ENCODE measurements around the gene ESF1. TPM values are rescaled to one million over a fixed set of nuclear protein-coding genes. Genes with fewer than 3 reads are reported as not detected.
A peak's percentile ranks its signal among the peaks of the same experiment; 100 is the strongest.

ESF1 gene, protein sequence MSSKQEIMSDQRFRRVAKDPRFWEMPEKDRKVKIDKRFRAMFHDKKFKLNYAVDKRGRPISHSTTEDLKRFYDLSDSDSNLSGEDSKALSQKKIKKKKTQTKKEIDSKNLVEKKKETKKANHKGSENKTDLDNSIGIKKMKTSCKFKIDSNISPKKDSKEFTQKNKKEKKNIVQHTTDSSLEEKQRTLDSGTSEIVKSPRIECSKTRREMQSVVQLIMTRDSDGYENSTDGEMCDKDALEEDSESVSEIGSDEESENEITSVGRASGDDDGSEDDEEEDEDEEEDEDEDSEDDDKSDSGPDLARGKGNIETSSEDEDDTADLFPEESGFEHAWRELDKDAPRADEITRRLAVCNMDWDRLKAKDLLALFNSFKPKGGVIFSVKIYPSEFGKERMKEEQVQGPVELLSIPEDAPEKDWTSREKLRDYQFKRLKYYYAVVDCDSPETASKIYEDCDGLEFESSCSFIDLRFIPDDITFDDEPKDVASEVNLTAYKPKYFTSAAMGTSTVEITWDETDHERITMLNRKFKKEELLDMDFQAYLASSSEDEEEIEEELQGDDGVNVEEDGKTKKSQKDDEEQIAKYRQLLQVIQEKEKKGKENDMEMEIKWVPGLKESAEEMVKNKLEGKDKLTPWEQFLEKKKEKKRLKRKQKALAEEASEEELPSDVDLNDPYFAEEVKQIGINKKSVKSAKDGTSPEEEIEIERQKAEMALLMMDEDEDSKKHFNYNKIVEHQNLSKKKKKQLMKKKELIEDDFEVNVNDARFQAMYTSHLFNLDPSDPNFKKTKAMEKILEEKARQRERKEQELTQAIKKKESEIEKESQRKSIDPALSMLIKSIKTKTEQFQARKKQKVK
- 11.4 and 11.5 TPM in 2 replicates for total RNA-seq (2014; rRNA removed; shearing (Covaris generic))
- polyA plus RNA-seq (2015; cell fraction: cytosol; rRNA removed) = 11.3 and 17.9 TPM in 2 replicates
- 21.1 and 24.1 TPM in 2 replicates for polyA plus RNA-seq (2015; cell fraction: nucleus; rRNA removed)

DNA sequence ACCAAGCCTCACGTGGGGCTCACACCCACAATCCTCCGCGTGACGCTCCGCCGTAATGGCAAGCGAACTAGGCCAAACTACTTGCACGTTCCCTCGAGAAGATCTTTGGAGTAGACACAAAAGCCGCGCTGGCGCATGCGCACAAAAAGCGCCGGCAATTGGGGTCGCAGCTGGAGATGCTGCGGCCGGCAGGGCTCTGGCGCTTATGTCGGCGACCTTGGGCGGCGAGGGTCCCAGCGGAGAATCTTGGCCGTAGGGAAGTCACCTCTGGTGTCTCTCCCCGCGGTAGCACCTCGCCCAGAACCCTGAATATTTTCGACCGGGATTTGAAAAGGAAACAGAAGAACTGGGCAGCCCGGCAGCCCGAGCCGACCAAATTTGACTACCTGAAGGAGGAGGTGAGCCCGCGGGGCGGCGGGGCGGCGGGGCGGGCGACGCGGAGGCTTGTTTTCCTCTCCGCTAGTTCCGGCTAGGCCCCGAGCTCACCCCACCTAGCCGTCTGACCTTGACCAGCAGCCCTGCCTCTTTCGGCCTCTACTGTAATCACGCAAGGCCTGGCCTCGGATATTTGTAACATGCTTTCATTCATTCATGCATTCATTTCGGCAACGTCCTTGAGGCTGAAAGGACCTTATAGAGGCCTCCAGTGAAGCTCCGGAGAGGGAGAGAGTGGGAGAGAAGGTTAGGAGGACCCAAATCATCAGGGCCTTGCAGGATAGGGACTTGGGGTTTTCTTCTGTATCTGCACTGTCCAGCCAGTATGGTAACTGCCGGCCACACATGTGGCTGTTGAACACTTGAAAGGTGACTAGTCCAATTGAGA is at the start of gene ESF1, which contains the start of gene NDUFAF5:
TSS of gene ESF1 (minus strand) at position 27 of the 823 bp plus-strand sequence. CDS start 1,779 bp downstream, outside the sequence.
TSS of gene NDUFAF5 (plus strand) at position 136 of the 823 bp plus-strand sequence. CDS start at position 177, 41 bp downstream.
- DNase-seq (ENCODE audit: low read depth) = peak; percentile 94

DNA sequence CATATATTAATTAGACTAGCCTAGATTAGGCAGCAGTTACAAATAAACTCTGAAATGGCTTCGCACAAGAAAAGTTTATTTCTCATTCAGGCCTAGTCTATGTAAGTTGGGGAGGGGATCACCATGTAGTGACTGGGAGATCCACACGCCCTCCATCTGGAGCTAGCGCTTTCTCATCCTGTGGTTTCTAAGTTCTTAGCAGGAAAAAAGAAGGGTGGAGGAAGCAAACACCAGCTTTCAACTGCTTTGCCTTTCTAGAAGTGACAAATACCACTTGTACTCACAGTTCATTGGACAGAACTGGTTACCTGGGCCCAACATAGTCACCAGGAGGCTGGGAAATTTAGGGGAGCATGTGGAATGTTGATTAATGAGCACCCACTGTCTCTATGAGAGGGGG is 46.8 kb upstream of the ESF1 start:
- no peak for DNase-seq (ENCODE audit: low read depth)

DNA sequence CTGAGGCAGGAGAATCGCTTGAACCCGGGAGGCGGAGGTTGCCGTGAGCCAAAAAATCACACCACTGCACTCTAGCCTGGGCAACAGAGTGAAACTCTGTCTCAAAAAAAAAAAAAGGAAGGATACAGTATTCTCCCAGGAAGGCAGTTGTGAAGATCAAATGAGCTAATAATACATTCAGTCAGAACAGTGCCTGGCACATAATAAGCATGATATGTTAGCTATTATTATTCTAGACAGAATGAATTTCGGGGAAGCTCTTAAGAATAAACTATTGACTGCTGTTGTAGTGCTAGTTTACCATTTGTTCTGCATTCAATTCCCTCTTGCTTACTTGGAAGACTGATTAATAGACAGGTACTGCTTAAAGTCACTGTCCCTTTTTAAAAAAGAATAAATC is 40.7 kb upstream of the ESF1 start:
- no peak for DNase-seq (ENCODE audit: low read depth)

DNA sequence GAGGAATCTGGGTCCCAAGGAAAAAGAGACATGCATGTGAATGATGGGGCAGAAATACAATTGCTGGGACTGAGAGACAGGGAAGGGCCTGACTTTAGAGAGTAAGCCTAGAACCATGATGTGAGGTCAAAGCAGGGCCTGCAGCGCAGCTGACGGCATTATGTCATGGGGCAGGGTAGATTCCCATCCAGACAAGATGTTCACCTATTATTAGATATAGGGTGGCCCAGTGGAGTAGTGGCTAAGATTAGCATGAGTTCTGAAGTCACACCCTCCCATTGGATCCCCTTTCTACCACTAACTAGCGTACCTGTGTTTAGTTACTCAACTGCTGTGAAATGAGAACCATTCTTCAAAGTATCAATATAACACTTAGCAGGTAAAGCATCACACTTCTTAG is 39.7 kb upstream of the ESF1 start:
- DNase-seq (ENCODE audit: low read depth) = no peak

DNA sequence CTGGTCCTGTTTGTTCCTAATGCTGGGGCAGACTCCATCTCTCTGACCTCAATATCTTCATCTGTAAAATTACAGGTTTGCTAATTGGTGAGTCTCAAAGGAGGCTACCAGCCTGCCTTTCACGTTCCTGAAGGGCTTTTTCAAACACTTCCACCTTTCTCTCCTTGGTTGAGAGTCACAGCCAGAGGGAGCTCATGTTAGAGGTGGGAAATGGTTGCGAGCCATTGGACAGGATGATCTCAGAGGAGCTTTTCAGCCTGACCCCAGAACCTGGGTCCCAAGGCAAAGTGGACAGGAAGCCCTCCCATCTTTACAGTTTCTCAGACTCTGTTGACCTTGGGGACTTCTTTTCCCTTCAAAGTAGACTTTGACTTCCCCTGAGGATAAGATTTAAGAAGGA is 37.7 kb upstream of the ESF1 start:
- DNase-seq (ENCODE audit: low read depth) = no peak

DNA sequence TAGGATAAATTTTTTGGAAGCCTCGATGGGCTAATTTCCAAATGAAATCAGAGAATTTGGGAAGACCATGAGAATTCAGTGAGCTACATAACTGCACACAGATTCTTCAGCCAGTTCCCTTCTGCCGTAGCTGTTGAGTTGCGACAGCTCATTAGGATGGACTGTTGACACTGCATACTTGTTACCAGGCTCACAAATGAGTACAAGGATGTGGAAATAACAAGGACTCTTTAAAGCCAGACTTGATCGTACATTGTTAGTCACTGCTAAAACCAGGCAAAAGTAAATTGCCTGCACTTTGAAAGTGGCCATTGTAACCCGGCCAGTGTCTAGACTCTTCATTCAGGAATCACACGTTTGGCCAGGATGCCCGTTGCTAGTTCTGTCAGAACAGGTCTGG is 37.2 kb upstream of the ESF1 start:
- no peak for DNase-seq (ENCODE audit: low read depth)

DNA sequence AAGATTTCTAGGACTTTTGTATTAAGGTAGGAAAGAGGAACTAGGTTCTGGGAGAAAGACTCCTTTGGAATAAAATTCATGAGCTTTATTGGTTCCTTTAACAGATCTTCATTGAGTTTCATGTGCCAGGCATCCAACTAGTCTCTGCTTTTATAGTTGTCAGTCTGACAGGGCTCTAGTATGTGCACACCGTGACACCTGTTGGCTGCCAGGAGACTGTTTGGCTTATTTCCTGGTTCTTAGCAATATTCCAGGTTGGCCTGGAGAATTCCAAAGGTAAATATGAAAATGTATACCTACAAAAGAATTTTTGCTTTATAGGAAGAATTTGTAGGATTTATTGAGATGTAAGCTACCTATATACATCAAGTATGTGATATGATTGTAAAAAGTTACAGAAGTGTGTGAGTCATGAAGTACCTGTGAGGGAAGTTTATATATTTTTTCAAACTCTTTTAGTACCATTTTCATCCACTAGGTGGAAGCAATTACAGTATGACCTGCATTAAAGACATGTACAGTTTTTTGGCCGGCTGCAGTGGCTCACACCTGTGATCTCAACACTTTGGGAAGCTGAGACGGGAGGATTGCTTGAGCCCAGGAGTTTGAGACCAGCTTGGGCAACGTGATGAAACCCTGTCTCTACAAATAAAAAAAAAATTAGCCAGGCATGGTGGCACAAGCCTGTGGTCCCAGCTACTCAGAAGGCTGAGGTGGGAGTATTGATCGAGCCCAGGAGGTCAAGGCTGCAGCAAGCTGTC is 35.3 kb upstream of the ESF1 start:
- peak; percentile 69 for DNase-seq (ENCODE audit: low read depth)

DNA sequence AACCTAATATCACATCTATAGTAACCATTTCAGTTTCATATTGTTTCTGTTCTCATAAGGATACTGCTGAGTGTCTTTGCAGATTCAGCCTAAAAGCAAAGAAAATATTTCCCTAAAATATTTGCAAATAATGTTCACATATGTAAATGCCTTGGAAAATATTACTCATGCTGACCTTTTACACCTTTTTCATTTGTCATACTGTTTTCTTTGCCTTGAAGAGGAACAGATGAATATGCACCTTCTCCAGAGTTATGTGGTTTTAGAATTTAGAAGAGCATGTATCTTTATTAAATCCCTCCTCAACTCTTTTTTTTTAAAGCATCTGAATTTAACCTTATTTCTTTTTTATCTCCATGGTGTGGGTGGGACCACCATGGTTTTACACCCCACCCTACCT is 32.6 kb upstream of the ESF1 start:
- DNase-seq (ENCODE audit: low read depth) = no peak

DNA sequence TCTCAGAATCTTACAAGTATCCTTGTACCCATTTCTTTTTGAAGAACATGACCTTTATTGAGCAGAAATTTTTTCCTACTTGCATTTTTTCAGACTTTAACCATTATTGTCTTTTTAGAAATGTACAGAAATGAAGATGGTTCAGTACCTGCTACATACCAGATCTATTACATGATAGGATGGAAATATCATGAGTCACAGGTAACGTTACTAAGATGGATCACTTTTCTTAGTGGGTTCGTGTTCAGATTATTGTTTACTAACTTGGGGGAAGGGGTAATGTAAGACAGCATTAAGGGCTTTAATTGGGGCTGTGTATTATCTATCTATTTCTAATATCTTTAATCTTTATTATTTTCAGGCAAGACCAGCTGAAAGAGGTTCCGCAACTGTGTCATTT is 32.0 kb upstream of the ESF1 start:
- no peak for DNase-seq (ENCODE audit: low read depth)

DNA sequence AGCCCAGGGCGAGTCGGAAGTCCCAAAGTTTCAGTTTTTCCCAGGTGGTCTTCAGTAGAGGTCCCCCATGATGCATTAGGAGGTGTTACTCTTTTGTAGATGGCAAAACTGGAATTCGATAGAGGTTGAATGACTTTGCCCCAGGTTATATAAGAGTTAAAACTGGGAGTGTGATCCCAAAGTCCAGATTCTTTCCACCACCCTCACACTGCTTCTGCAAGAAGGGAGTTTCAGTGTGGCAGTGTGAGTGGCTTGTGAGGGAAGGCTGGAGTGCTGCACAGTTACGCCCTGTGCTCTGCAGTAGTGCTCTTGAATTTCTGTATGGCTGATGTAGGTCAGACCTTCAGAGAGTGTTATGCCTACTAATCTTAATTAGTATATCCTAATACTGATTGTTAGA is 30.0 kb upstream of the ESF1 start:
- DNase-seq (ENCODE audit: low read depth) = no peak

DNA sequence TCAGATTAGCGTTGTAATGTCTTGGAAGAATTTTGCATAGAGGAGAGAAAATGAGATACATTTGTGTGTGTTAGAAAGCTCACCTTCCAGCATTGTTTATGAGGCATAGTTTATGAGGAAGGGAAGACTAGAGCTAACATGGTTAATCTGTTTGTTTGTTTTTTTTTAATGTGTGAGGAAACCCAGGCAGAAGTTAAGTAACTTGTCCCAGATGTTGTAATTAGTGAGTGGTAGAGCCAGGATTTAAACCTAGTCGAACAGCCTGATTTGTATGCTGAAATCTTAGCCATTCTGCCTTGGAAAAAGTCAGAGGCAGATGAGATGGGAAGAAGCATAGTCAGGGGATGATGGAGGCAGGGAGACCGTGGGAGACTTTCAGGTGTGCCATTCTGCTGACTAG is 29.2 kb upstream of the ESF1 start:
- no peak for DNase-seq (ENCODE audit: low read depth)

DNA sequence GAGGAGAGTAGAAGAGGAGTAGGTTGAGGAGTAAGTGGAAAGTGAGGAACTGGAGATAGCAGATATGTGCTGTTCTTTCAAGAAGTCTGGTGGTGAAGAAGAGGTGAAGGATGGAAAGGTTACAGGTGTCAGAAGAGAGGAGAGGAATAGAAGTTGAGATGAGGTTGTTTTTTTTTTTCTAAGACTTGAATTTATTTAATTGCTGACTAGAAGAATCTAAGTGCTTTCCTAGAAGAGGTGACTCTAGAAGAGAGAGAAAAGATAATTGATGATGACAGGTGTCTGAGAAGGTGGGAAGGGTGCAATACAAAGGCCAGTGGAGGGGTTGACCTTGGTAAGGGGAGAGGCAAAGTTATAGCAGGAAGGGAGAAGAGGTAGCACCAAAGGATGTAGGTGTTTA is 25.7 kb upstream of the ESF1 start:
- DNase-seq (ENCODE audit: low read depth) = no peak

DNA sequence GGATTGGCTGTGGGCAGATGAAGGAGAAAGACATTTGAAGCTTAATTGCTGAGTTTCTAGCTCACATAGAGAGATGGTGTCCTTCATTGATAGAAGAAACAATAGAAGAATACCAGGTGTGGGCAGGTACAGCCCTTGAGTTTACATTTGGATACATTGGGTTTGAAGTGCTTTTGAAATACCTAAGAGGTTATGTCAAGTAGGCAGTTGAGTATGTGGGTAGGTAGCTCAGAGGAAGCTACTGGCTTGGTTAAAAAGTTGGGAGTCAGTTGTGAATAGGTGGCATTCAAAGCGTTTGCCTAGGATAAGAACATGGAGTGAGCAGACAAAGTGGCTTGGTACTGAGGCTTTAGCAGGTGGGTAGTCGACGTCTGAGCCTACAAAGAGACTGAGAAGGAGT is 25.1 kb upstream of the ESF1 start:
- DNase-seq (ENCODE audit: low read depth) = no peak

DNA sequence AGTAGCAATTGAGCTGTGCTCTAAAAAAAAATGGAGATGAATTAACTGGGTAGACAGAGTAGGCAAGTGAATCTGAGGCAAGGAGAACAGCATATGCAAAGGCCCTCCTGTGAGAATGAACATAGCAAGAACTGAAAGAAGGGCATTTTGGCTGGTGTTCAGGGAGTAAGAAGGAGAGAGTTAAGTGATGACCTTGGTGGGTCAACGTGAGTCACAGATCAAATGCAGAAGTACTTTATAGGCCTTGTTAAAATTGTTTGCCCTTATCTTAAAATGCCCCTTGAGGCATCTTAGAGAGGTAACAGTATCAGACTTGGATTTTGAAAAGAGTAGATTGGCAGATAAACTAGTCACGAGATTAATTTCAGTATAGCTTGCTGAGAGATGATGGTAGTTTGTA is 24.7 kb upstream of the ESF1 start:
- no peak for DNase-seq (ENCODE audit: low read depth)

DNA sequence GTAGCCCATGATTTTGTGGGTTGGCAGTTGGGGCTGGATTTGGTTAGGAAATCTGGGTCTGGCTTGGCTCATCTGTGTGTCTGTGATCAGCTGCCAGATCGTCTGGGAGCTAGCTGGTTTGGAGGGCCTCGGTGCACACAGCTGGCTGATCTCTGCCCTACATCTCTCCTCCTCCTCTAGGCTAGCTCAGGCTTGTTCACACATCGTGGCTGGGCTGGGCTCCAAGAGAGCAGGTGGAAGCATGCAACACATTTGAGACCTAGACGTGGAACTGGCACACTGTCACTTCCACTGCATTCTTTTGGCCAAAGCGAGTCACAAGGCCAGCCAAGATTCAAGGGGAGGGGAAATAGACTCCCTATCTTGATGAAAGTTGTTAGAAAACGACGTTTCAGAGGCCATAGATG is 16.0 kb upstream of the ESF1 start:
- peak; percentile 82 for DNase-seq (ENCODE audit: low read depth)

DNA sequence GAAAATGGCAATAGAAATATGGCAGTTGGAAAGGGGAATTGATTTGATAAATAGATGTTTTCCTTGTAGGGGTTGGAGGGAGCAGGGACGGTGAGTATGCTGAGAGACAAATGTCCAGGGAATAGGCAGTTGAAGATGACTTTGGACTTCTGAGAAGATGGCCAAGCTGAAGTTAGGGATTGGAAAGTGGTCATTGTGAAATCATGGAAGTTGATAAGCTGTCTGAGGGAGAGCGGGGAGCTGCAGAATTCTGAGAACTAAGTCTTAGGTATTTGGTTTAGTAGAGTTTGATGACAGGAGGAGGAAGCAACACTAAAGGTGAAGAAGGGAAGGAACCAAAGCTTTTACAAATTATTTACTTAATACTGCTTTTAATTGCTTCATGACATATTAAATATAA is 15.3 kb upstream of the ESF1 start:
- DNase-seq (ENCODE audit: low read depth) = no peak

DNA sequence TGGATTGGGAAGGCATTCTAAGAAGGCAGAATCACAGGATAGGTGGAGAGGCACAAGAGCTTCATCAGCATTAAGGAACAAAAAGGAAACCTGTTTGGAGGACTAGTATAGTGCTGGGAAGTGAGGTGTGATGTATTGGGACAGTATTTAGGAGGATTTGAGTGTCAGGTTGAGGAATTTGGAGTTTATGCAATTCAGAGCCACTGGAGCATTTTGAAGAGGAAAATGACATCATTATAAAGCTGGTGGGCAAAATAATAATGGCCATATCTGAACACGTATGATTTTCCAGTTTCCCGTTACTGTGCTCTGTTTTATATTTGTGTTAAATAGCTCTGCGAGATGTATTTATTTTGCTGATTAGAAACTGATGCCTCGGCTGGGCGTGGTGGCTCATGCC is 14.3 kb upstream of the ESF1 start:
- DNase-seq (ENCODE audit: low read depth) = no peak

DNA sequence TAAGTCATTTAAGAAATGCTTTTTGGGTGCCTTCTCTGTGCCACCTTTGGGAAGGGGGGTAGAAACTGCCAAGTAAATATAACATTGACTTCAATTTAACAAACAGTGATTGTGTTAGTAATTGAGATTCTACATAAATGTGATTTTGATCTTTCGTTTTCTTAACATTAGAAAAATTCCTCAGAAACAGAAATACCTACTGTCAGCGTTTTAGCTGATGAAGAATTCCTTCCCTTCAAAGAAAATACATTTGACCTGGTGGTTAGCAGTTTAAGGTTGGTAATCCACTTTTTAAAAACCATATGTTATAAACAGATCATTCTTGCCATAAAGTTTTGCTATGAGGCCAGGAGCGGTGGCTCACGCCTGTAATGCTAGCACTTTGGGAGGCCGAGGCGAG is 9.9 kb upstream of the ESF1 start:
- no peak for DNase-seq (ENCODE audit: low read depth)

DNA sequence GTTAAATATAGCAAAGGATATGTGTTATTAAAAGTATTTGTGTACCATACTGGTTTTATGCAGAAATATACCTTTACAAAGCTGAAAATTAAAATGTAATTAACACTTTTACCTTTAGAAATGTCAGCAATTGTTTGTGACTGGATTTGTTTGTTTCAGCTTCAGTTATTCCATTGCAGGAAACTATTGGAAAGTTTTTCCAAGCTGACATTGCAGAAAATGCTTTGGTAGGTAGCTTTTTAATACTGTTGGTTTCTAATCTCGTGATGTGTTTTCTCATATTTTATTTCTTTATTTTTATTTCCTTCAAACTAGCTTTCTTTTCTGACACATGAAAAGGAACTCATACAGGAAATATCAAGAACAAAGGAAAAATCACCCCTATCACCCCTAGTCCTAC is 8.3 kb upstream of the ESF1 start:
- no peak for DNase-seq (ENCODE audit: low read depth)

All from HT1080 (cell line).